OCI-LY7 (cell line): ENCODE results near the gene WDR31.

Source experiments
- EZH2phosphoT487 ChIP-seq: fragments of 200-600 bp; sonication (generic); IDR thresholded peaks from 2 replicates; pipeline ENCODE4 v1.6.1; 2018; ENCODE audit warnings: low read depth, borderline replicate concordance, mild to moderate bottlenecking, mixed run types, antibody characterized with exemption, low read length, moderate library complexity, mixed read lengths
- TF ChIP-seq, protein P1 (sequence below): fragments of 200-600 bp; sonication (generic); conservative IDR thresholded peaks from 2 replicates; pipeline ENCODE4 v1.5.1; 2014; ENCODE audit warnings: mild to moderate bottlenecking, antibody characterized with exemption, low read length, moderate library complexity, mixed read lengths

DNA sequence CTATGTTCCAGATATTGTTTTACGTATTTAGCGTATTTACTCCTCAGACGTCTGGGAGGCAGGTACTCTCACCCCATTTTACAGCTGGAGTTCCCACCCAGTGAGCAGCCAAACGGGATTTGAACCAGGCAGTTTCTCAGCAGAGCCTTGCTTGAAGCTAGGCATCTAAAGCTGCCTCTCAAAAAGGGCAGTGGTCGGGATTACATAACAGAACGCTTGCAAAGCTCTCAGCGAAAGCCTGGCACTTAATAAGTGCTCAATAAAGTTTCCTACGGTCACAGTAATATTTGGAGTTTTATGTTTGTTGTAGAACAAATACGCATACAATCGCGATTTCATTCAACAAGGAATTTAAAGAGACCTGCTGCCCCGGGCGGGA is 9.0 kb upstream of the WDR31 start:
- TF ChIP-seq, protein P1, sequence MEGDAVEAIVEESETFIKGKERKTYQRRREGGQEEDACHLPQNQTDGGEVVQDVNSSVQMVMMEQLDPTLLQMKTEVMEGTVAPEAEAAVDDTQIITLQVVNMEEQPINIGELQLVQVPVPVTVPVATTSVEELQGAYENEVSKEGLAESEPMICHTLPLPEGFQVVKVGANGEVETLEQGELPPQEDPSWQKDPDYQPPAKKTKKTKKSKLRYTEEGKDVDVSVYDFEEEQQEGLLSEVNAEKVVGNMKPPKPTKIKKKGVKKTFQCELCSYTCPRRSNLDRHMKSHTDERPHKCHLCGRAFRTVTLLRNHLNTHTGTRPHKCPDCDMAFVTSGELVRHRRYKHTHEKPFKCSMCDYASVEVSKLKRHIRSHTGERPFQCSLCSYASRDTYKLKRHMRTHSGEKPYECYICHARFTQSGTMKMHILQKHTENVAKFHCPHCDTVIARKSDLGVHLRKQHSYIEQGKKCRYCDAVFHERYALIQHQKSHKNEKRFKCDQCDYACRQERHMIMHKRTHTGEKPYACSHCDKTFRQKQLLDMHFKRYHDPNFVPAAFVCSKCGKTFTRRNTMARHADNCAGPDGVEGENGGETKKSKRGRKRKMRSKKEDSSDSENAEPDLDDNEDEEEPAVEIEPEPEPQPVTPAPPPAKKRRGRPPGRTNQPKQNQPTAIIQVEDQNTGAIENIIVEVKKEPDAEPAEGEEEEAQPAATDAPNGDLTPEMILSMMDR, result no peak
- no peak for TF ChIP-seq EZH2phosphoT487
